Melanocyte of skin (primary cell): ENCODE measurements around the gene CFHR3. TPM values are rescaled to one million over a fixed set of nuclear protein-coding genes. Genes with fewer than 3 reads are reported as not detected.

ENCODE experiments used
- total RNA-seq, 2 donors: library from RNA; depleted of rRNA; stranded (reverse); fragments of >200 nt; gene quantifications; 2 replicates each; pipeline ENCODE4 v1.2.3, GENCODE V29; 2012

CFHR3 gene
- total RNA-seq, result not detected

DNA sequence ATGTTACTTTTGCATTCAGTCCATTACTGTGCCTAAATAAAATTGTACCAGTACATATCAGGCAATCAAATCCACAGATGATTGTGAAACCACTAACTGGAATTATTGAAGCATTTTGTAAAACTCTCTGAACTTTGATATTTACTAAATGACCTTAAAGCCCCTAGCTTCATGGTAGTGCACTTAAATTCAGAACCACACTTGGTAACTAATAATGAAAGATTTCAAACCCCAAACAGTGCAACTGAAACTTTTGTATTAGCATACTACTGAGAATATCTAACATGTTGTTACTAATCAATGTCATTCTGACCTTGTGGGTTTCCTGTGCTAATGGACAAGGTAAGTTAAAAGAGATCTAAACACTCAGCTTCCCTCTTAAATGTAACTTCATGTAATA is at the start of gene CFHR3:
Gene CFHR3 (plus strand): TSS at position 238 of the 400 bp plus-strand sequence. CDS start 47 bp downstream, at position 285.

DNA sequence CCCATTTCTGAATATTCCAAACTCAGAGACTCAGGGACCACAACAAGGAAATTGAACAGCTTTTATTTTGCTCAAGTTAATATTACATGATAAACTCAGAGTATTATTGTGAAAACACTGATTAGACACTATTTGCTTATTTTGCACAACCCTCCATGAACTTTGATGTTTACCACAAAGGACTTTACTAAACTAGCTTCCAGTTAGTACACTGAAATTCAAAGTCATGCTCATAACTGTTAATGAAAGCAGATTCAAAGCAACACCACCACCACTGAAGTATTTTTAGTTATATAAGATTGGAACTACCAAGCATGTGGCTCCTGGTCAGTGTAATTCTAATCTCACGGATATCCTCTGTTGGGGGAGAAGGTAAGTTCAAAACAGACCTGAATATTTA is 44.9 kb downstream of the CFHR3 start, which contains the start of gene CFHR1:
Gene CFHR1 (plus strand): TSS at position 201 of the 400 bp plus-strand sequence. CDS start 114 bp downstream, at position 315.

Other genes starting within 250 kb of the CFHR3 start
- gene KCNT2, start 166.4 kb upstream of the CFHR3 start, total RNA-seq, result under 1 TPM in 1 of 2 donors, not detected in 1; under 0.01 TPM
- 1 to 10 TPM; 2.8 to 3.7 TPM for gene CFH, start 122.8 kb upstream of the CFHR3 start, total RNA-seq
- not detected for gene CFHR1, start 44.9 kb downstream of the CFHR3 start, total RNA-seq
- not detected for gene CFHR4, start 113.2 kb downstream of the CFHR3 start, total RNA-seq
- gene CFHR2, start 168.9 kb downstream of the CFHR3 start, total RNA-seq, result not detected
- not detected for gene CFHR5, start 202.7 kb downstream of the CFHR3 start, total RNA-seq